HG03108 (cell line): ENCODE data around the gene TNRC6C.
"Not testable (repeated sequence)": the region's sequence is repeated elsewhere in the genome, so short reads cannot be mapped to it uniquely, and the experiment has no call there.

Source experiments
- ATAC-seq: cut with Tn5 transposase; IDR thresholded peaks from one replicate; pipeline ENCODE4 v1.9.1; 2021; ENCODE audit warnings: moderate library complexity; ENCODE audit not compliant: unreplicated experiment

TNRC6C gene

DNA sequence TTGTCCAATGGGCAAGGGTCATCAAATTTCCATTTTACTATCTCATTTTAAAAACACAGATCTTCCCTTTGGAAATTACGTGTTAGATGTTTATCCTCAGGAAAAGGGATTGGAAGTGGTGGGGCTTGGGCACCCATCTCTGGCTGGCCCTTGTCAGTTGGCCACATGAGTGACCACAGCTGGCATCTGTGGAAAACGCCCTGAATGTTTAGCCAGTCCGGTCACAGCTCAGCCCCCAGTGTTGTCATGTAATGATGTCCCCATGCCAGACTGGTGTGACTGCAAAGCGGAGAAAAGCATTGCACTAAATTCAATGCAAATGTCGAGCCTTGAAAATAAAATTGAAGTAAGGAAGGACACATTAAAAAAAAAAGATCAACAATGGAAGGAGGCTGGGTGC lies 117.0 kb downstream of the TNRC6C start:
- no peak for ATAC-seq

DNA sequence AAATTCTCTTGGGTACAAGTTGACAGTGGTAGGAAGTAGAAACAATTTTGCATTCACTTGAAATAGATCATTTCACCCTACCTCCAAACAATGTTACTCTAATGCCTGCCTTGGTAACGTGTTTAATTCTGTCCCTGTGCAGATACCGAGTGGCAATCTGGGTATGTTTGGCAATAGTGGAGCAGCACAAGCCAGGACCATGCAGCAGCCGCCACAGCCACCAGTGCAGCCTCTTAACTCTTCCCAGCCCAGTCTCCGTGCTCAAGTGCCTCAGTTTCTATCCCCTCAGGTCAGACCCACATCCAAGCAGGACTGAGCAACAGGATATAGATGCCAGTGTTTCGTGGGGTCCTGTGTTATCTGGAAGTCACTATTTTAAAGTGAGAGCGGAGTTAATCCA lies 120.8 kb downstream of the TNRC6C start:
- no peak for ATAC-seq

DNA sequence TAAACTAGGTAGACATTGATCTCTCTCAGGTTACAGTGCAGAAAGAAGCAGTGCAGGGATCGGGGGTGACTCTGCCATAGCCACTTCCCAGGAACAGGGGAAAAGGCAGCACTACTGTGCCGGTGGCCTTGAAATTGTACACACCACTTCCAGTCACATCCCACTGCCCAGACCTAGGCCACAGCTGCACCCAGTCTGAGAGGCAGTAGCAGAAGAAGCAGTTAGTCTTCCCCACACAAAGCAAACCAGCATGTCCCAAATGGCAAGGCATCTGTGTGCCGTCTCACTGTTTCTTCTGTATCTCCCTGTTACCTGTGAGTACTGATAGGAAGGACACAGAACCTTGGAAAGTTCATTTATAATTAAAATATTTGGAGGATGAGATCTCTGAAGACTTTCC lies 123.0 kb downstream of the TNRC6C start:
- ATAC-seq, result no peak

DNA sequence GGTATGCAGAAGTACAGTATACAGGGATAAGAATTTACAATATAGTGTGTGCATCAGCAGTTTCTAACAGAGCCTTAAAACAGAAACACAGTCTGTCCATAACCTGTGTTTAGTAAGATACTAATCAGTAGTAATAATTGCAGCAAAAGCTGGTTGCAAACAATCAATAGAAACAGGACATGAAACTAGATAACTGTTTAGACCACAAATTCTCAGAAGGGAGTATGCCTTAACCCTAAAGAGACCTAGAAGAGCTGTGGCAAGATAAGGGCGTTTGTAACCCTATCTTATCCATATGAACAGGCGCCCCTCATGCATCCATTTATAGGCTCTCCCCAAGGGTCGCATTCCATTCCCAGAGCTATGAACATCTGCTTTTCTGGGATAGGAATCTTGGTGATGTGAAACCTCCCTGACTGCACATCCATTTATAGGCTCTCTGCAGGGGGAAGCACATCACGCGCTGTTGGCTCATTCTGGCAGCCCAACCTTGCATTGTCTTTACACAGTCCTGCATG lies 123.9 kb downstream of the TNRC6C start:
- not testable (repeated sequence) for ATAC-seq

DNA sequence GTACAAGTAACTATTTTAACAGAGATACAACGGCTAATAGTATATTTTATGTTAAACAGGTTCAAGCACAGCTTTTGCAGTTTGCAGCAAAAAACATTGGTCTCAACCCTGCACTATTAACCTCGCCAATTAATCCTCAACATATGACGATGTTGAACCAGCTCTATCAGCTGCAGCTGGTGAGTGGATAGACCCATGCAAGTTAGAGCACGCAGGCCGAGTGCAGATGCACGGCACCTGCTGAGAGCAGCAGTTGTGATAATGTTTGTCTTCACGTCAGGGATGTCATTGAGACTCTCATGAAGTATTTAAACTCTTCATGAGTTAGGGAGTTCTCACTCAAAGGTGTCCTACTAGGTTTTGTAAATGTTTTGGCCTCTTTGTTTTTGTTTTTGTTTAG lies 124.5 kb downstream of the TNRC6C start:
- no peak for ATAC-seq

DNA sequence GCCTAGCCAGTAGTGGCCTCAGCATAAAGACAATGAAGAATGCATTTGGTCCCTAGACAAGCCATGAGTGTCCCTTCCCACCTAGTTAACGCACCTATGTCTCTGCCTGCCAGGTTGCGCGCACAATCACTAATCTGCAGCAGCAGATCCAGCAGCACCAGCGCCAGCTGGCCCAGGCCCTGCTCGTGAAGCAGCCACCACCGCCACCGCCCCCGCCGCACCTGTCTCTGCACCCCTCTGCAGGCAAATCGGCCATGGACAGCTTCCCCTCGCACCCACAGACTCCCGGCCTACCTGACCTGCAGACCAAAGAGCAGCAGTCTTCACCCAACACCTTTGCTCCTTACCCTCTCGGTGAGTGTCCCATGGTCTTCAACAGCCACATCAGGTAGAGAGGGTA lies 128.2 kb downstream of the TNRC6C start:
- no peak for ATAC-seq

DNA sequence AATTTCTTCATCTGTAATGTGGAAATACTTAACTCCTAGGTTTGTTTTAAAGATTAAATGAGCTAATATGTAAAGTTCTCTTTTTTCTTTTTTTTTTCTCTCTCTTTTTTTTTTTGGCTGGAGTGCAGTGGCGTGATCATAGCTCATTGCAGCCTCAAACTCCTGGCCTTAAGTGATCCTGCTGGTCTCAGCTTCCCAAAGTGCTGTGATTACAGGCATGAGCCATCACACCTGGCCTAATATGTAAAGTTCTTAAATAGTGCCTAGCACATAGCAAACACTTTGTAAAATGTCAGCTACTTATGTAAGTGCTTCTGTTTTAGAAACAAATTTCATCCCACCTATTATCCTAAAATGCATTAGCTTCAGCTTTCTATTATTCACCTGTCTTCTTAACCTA lies 130.0 kb downstream of the TNRC6C start:
- ATAC-seq, result no peak

DNA sequence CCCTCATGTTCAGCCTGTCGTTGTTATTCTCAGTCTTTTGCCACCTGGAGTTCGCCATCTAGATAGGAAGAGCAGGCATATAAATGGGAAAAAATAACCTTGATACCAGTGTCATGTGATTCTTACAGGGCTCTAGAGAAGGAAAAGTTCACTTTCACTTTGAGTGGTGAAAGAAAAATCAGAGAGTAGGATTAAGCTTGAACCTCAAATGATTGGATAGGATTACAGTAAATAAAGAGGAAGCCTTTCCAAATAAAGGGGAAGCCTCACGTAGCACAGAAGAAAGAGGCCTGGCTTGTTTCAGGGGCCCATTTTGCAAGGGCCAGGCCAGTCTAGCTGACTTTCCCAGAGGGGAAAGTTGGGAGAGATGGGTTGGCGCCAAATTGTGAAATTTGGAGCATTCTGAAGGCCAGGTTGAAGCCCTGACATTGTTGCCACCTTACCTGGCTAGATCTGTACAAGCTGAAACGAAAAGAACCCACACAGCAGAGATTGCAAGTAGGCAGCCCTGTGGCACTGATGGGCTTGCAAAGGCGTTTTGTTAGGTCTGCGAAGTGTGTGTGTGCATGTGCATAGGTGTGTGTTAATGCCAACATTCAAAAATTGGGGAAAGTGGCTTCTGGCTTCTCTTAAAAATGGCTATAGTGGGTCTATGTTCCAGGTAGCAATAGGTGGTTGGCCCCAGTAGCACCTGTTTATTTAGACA lies 131.2 kb downstream of the TNRC6C start:
- ATAC-seq, result no peak

DNA sequence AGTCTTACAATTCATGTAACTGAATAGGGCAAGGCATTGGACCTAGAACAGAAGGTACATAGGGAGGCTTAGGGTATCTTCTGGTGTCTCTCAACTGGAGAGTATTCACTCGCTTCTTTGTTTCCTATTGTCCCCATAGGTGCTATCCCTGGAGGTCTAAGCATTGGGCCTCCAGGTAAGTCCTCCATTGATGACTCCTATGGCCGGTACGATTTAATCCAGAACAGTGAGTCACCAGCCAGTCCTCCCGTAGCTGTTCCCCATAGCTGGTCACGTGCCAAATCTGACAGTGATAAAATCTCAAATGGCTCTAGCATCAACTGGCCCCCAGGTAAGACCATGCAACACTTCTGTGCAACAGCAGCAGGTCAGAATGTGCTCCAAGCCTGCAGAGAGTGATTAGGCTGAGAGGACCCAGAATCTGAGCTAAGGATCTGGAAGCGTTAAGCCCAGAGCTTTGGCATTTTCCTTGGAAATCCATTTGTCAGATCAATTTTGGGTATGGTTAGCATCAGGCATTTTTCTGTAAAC lies 134.4 kb downstream of the TNRC6C start:
- ATAC-seq, result no peak

DNA sequence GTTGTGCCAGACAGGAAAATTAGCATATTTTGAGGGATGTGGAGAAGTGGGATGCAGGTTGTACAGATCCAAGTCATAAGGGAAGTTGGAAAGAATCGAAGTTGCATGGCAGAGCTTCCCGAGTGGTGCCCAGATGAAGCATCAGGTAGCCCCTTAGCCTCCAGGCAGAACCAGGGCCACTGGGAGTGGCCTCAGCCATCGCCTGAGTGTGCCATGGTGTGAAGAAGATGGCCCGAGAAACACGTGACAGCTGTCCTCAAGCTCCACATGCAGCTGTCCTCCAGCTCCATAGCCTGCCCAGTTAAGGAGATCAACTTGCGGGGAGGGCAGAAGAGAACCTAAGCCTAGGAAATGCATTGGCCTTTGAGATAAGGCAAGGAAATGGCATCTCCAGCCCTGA lies 136.5 kb downstream of the TNRC6C start:
- ATAC-seq, result no peak

DNA sequence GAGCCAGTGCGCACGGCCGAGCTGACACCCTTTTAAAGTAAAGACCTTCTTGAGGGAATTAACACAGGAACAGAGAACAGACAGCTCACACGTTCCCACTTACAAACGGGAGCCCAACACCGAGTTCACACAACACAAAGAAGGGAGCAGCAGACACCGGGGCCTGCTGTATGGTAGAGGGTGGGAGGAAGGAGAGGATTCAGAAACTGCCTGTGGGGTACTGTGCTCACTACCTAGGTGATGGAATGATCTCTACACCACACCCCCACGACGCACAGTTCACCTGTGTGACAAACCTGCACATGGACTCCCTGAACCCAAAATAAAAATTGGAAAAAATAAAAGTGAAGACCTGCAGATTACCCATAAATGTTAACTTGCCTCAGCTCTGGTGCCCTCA lies 137.6 kb downstream of the TNRC6C start:
- no peak for ATAC-seq

DNA sequence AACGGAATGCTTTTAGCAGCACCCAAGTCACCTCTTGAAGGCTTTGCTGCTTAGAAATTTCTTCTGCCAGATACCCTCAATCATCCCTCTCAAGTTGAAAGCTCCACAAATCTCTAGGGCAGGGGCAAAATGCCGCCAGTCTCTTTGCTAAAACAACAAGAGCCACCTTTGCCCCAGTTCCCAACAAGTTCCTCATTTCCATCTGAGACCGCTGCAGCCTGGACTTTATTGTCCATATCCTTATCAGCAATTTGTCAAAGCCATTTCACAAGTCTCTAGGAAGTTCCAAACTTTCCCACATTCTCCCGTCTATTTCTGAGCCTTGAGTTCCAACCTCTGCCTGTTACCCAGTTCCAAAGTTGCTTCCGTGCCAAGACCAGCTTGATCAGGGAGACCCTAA lies 142.6 kb downstream of the TNRC6C start:
- no peak for ATAC-seq

DNA sequence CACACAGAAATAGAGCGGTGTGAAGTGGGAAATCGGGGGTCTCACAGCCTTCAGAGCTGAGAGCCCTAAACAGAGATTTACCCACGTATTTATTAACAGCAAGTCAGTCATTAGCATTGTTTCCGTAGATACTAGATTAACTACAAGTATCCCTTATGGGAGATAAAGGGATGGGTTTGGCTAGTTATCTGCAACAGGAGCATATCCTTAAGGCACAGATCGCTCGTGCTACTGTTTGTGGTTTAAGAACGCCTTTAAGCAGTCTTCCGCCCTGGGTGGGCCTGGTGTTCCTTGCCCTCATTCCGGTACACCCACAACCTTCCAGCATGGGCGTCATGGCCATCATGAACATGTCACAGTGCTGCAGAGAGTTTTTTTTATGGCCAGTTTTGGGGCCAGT lies 143.0 kb downstream of the TNRC6C start:
- ATAC-seq, result no peak

DNA sequence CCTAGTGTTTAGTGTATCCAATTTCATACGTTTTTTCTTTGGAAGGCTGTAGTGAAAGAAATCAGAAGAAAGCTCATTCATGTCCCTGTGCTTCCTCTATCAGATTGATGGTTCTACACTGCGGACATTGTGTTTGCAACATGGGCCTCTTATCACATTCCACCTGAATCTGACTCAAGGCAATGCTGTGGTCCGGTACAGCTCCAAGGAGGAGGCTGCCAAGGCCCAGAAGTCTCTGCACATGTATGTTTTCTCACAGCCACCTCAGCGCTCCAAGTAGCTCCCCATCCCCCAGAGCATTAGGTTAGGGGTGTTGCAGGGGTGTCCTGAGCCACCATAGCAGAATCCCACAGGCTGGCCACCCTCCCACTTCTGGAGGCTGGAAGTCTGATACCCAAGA lies 144.8 kb downstream of the TNRC6C start:
- ATAC-seq, result no peak

DNA sequence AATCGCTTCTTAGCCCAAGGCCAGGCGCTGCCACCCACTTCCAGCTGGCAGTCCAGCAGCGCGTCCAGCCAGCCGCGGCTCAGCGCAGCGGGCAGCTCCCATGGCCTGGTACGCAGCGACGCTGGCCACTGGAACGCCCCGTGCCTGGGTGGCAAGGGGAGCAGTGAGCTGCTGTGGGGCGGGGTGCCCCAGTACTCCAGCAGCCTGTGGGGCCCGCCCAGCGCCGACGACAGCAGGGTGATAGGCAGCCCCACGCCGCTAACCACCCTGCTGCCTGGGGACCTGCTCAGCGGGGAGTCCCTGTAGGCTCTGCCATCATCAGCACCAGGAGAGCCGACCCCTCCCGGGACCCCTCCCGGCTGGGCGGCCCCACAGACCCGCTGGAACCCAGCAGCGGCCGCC lies 146.0 kb downstream of the TNRC6C start:
- ATAC-seq, result no peak

DNA sequence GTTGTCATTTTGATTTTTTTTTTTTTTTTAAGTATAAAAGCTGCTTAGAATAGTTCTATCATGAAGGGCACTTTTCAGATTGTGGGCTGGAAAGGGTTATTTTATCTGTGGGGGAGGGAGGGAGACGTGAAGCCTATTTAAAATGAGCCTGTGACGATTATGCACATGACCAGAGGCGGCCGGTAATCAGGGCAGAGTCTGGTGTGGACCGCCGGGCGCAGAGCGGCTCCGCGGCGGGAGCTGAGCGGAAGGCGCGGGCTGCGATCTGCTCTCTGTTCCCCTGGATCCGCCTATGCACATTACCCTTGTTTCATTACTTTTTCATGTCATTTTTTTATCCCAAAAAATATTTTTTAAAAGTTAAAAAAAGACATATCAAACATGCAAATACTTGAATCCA lies 146.6 kb downstream of the TNRC6C start:
- ATAC-seq, result no peak

DNA sequence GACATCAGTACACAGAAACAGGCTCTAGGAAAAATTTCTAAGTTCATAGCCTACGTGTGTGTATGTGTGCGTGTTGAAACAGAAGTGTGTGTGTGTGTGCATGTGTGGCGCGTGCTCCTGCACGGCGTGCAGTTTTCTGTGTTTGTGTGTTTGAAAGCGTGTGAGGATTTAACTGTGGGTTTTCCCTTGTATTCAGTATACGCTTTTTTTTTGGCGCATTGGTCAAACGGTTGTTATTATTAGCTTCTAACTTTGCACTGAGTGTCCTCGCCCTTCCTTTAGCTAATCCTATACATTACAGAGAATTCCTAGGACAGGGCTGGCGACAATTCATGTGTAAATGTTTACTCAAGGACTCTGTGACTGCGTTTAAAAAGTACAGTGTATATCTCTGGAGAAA lies 147.0 kb downstream of the TNRC6C start:
- ATAC-seq, result no peak

DNA sequence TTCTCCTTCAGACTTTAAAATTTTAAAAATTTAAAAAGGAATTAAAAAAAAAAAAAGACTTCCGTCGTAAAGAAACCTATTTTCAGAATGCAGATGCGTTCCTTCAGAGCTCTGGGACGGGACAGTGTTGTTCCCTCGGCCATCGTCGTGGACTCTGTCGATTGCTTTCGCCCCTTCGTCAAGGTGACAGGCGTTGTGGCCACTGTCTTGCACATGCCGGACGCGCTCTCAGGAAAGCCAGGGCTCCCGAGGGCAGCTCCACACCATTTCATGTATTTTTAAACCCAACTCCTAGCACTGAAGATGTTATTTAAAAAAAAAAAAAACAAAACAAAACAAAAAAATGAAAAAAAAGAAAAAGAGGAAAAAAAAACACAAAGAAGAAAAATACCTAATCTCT lies 147.7 kb downstream of the TNRC6C start:
- ATAC-seq, result no peak

DNA sequence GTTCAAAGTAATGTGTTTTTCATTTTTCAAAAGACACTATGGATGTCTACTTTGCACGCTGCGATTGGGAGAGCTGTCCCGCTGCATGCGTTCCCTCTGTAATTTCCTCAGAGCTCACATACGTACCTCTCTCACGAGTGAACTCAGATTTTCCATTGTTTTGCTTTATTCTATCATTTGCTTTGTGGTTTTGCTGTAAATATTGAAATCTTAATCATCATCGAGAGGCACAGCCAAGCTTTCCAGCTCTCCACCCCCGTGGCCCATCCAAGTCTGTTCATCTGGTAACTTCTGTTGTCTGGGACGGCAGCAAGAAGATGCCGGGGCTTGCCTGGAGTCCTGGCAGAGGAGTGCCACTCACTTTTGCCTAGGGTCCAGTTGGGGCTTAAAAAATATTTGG lies 149.0 kb downstream of the TNRC6C start:
- ATAC-seq, result no peak

DNA sequence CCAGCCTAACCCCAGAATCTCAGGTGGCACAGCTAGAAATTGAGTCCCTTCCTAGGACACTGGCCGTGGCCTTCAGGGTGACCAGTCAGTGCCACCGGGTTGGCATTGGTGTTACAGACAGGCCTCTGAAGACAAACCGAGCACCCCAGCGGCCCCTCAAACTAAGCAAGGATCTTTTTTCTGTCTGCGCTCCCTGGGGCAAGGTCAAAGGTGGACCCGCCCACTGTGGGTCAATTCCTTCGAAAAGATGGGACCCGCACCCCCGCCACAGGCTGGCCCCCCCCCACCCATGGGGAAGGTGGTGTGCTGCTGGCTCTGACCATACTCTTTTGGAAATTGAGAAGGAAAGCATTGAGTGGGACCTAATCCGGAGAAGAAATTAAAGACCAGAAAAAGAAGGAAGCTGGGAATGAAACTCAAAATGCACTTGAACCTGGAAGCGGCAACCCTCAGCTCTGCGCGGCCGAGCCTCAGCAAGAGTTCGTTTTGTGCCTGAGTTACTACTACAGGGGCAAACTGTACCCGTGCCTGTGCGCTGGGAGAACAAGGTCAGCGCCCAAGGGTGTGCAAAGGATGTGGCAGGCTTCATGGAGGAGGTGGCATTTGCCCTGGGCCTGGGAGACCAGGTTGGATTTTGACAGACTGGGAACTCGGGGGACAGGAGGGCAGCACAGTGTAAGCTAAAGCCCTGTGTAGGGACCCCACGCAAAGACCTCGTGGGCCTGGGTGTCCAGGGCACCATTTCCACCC lies 149.6 kb downstream of the TNRC6C start:
- ATAC-seq, result no peak

DNA sequence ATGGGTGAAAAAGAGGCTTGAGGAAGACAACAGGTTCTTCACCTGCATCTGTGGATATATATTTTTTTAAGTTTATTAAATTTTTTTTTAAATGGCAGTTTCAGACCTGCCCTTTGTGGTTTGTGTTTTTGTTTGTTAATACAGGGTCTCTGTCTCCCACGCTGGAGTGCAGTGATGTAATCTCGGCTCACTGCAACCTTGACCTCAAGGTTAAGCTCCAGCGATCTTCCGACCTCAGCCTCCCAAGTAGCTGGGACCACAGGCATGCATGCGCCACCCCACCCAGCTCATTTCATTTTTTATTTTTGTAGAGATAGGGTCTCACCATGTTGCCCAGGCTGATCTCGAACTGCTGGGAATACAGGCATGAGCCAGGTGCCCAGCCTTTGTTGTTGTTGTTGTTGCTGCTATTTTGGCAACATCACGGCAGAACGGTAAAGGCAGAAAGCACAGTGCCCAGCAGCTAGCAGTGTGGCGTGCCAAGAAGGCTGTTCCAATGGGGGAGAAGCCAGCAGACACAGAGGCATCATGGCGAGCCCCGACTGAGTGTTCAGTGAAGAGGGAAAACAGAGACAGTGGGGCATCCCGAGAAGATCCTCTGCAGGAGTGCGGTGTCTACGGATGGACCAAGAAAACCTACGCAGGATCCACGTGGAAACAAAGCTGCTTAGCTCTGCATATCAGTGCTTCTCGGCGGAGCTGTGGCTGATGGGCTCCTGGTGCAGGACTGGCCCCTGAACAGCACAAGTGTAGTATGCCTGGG lies 150.4 kb downstream of the TNRC6C start:
- no peak for ATAC-seq

DNA sequence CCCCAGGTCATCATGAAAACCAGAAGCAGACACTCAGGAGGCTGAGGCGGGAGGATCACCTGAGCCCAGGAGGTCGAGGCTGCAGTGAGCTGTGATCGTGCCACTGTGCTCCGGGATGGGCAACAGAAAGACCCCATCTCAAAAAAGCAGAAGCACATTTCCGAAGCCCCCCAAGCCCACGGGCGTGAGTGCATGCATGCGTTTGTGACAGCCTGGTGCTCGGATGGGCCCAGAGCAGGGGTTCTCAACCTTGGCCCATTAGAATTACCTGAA lies 150.9 kb downstream of the TNRC6C start:
- ATAC-seq, result no peak
